ENCODE results near the gene NR2F1-AS1.

GRCh38 chr5:93421987-93422401 is 159.0 kb downstream of the NR2F1-AS1 start:
- TF ChIP-seq, protein P1, sequence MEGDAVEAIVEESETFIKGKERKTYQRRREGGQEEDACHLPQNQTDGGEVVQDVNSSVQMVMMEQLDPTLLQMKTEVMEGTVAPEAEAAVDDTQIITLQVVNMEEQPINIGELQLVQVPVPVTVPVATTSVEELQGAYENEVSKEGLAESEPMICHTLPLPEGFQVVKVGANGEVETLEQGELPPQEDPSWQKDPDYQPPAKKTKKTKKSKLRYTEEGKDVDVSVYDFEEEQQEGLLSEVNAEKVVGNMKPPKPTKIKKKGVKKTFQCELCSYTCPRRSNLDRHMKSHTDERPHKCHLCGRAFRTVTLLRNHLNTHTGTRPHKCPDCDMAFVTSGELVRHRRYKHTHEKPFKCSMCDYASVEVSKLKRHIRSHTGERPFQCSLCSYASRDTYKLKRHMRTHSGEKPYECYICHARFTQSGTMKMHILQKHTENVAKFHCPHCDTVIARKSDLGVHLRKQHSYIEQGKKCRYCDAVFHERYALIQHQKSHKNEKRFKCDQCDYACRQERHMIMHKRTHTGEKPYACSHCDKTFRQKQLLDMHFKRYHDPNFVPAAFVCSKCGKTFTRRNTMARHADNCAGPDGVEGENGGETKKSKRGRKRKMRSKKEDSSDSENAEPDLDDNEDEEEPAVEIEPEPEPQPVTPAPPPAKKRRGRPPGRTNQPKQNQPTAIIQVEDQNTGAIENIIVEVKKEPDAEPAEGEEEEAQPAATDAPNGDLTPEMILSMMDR (IDR thresholded peaks at IDR 0.05) = no peak
- TF ChIP-seq EZH2 (IDR thresholded peaks at IDR 0.05; ENCODE audit: borderline replicate concordance, insufficient read depth, low read depth, low read length, poor library complexity, severe bottlenecking) = no peak
